Neural cell (in vitro differentiated cells): ENCODE data around the gene FGF14. TPM values are rescaled to one million over a fixed set of nuclear protein-coding genes. Genes with fewer than 3 reads are reported as not detected.
"Not testable (repeated sequence)": the region's sequence is repeated elsewhere in the genome, so short reads cannot be mapped to it uniquely, and the experiment has no call there.

Source experiments
- H2AFZ ChIP-seq: fragments of 200-600, 300-800 bp; sonication (generic), shearing (Covaris generic); 2 replicates; pipeline ENCODE4 v1.6.0; 2014; ENCODE audit warnings: low read depth, mild to moderate bottlenecking, antibody characterized with exemption, low read length, moderate library complexity
- H3F3A ChIP-seq: fragments of 200-600 bp; shearing (Covaris generic); 2 replicates; pipeline ENCODE4 v1.6.1; 2016; ENCODE audit warnings: mild to moderate bottlenecking, moderate library complexity, mixed read lengths, antibody characterized with exemption, low read length; ENCODE audit not compliant: insufficient read depth, poor library complexity, severe bottlenecking
- H3K27ac ChIP-seq: fragments of 200-600, 300-800 bp; sonication (generic), shearing (Covaris generic); 2 replicates; pipeline ENCODE4 v1.5.1; 2014; ENCODE audit warnings: mild to moderate bottlenecking, low read length, moderate library complexity
- H3K27me3 ChIP-seq: fragments of 300-800, 200-600 bp; sonication (generic), shearing (Covaris generic); 2 replicates; pipeline ENCODE4 v1.6.0; 2014; ENCODE audit warnings: mild to moderate bottlenecking, low read depth, low read length, moderate library complexity; ENCODE audit not compliant: insufficient read depth
- H3K36me3 ChIP-seq: fragments of 300-800, 200-600 bp; sonication (generic), shearing (Covaris generic); 2 replicates; pipeline ENCODE4 v1.5.1; 2014; ENCODE audit warnings: mild to moderate bottlenecking, antibody characterized with exemption, low read length, moderate library complexity; ENCODE audit not compliant: insufficient read depth
- H3K4me2 ChIP-seq: fragments of 300-800, 200-600 bp; sonication (generic), shearing (Covaris generic); 2 replicates; pipeline ENCODE4 v1.6.0; 2014; ENCODE audit warnings: mild to moderate bottlenecking, low read length
- H3K4me3 ChIP-seq: fragments of 300-800, 200-600 bp; sonication (generic), shearing (Covaris generic); 2 replicates; pipeline ENCODE4 v1.5.1; 2014; ENCODE audit warnings: mild to moderate bottlenecking, low read length, moderate library complexity
- H3K79me2 ChIP-seq: fragments of 200-600 bp; shearing (Covaris generic); replicated peaks from 2 replicates; pipeline ENCODE4 v1.6.0; 2014; ENCODE audit warnings: mild to moderate bottlenecking, low read length, moderate library complexity; ENCODE audit not compliant: insufficient read depth
- H3K9ac ChIP-seq: fragments of 300-800, 200-600 bp; sonication (generic), shearing (Covaris generic); 2 replicates; pipeline ENCODE4 v1.6.1; 2016; ENCODE audit warnings: mild to moderate bottlenecking, low read length, mixed read lengths
- H3K9me2 ChIP-seq: fragments of 200-600 bp; shearing (Covaris generic); 2 replicates; pipeline ENCODE4 v1.6.1; 2016; ENCODE audit warnings: mild to moderate bottlenecking, low read length, mixed read lengths; ENCODE audit not compliant: insufficient read depth
- H3K9me3 ChIP-seq: fragments of 200-600, 300-800 bp; sonication (generic), shearing (Covaris generic); 2 replicates; pipeline ENCODE4 v1.6.1; 2016; ENCODE audit warnings: mild to moderate bottlenecking, mixed run types, low read length, moderate library complexity, mixed read lengths
- H4K20me1 ChIP-seq: fragments of 200-600 bp; shearing (Covaris generic); 2 replicates; pipeline ENCODE4 v1.6.1; 2016; ENCODE audit warnings: mild to moderate bottlenecking, mixed run types; ENCODE audit not compliant: insufficient read depth
- CTCF ChIP-seq: fragments of 450-650 bp; IDR thresholded peaks from 2 replicates; pipeline ENCODE4 v1.5.1; 2014; ENCODE audit warnings: antibody characterized with exemption, mild to moderate bottlenecking, moderate library complexity; ENCODE audit not compliant: poor library complexity, severe bottlenecking
- EP300 ChIP-seq: fragments of 450-650 bp; conservative IDR thresholded peaks from 2 replicates; pipeline ENCODE4 v1.6.1; 2014; ENCODE audit warnings: antibody characterized with exemption, mild to moderate bottlenecking, moderate library complexity; ENCODE audit not compliant: poor library complexity, severe bottlenecking
- EZH2 ChIP-seq: fragments of 200-600, 300-800 bp; shearing (Covaris generic), sonication (generic); IDR thresholded peaks from 2 replicates; pipeline ENCODE4 v1.6.1; 2014; ENCODE audit warnings: antibody characterized with exemption, low read length, borderline replicate concordance, mild to moderate bottlenecking; ENCODE audit not compliant: insufficient read depth, poor library complexity, severe bottlenecking
- MXI1 ChIP-seq: fragments of 450-650 bp; conservative IDR thresholded peaks from 2 replicates; pipeline ENCODE4 v1.6.1; 2014; ENCODE audit warnings: antibody characterized with exemption, mild to moderate bottlenecking; ENCODE audit not compliant: poor library complexity, severe bottlenecking
- POLR2AphosphoS5 ChIP-seq: IDR thresholded peaks from 2 replicates; pipeline ENCODE4 v1.6.1; 2012
- RAD21 ChIP-seq: fragments of 450-650 bp; conservative IDR thresholded peaks from 2 replicates; pipeline ENCODE4 v1.6.1; 2014; ENCODE audit warnings: antibody characterized with exemption, mild to moderate bottlenecking, moderate library complexity
- REST ChIP-seq: IDR thresholded peaks from 2 replicates; pipeline ENCODE4 v1.6.1; 2012; ENCODE audit warnings: borderline replicate concordance
- SMC3 ChIP-seq: fragments of 450-650 bp; conservative IDR thresholded peaks from 2 replicates; pipeline ENCODE4 v1.6.1; 2014; ENCODE audit warnings: antibody characterized with exemption, mild to moderate bottlenecking, moderate library complexity; ENCODE audit not compliant: poor library complexity
- TAF1 ChIP-seq: IDR thresholded peaks from 2 replicates; pipeline ENCODE4 v1.6.1; 2012; ENCODE audit warnings: low read depth
- polyA plus RNA-seq: library from polyadenylated mRNA; depleted of rRNA; stranded (reverse); fragments of >200 nt; gene quantifications from 2 replicates; pipeline ENCODE4 v1.2.3, GENCODE V29; 2014

The FGF14 gene
- polyA plus RNA-seq, 1 donor from 2014 or later, result 36.4 TPM

GRCh38 chr13:102012299-102013293 lies 389.3 kb downstream of the FGF14 start:
- H3K9ac ChIP-seq, result no peak overlapping the region
- H3K4me3 ChIP-seq, result no peak overlapping the region
- no peaks in the 10 kb centered on the region for H3K9me3 ChIP-seq
- H2AFZ ChIP-seq, result no peak overlapping the region
- no peaks in the 10 kb centered on the region for H3K9me2 ChIP-seq
- TF ChIP-seq EZH2 (no peak), SMC3 (no peak), EP300 (no peak), MXI1 (no peak), REST (no peak)
- H3F3A ChIP-seq, result no peaks in the 10 kb centered on the region
- H3K79me2 ChIP-seq, result no peaks in the 10 kb centered on the region
- no peak overlapping the region for H3K4me2 ChIP-seq
- no peaks in the 10 kb centered on the region for H3K36me3 ChIP-seq
- no peaks in the 10 kb centered on the region for H3K27me3 ChIP-seq
- no peak overlapping the region for H3K27ac ChIP-seq
- no peaks in the 10 kb centered on the region for H4K20me1 ChIP-seq

GRCh38 chr13:102011455-102011854 lies 390.4 kb downstream of the FGF14 start:
- not testable (repeated sequence) for H4K20me1 ChIP-seq, H3K27ac ChIP-seq, H3K36me3 ChIP-seq, H3K27me3 ChIP-seq, H3K4me3 ChIP-seq, H3F3A ChIP-seq, H3K9me3 ChIP-seq, H2AFZ ChIP-seq, H3K4me2 ChIP-seq, H3K9me2 ChIP-seq, H3K79me2 ChIP-seq, H3K9ac ChIP-seq

GRCh38 chr13:102003848-102004570 lies 397.8 kb downstream of the FGF14 start:
- H3K27me3 ChIP-seq, result no peaks in the 10 kb centered on the region
- H3K27ac ChIP-seq, result no peak overlapping the region
- no peaks in the 10 kb centered on the region for H3K9me3 ChIP-seq
- H3K9ac ChIP-seq, result no peak overlapping the region
- no peaks in the 10 kb centered on the region for H3F3A ChIP-seq
- TF ChIP-seq POLR2AphosphoS5 (no peak), EZH2 (no peak), SMC3 (no peak), MXI1 (no peak), CTCF (no peak), EP300 (no peak), REST (no peak), TAF1 (no peak), RAD21 (no peak)
- no peaks in the 10 kb centered on the region for H3K36me3 ChIP-seq
- no peak overlapping the region for H2AFZ ChIP-seq
- no peaks in the 10 kb centered on the region for H3K9me2 ChIP-seq
- no peaks in the 10 kb centered on the region for H3K79me2 ChIP-seq
- H3K4me3 ChIP-seq, result no peak overlapping the region
- no peaks in the 10 kb centered on the region for H4K20me1 ChIP-seq
- H3K4me2 ChIP-seq, result no peak overlapping the region
